ENCODE results near the gene COL11A2. TPM values are rescaled to one million over a fixed set of nuclear protein-coding genes. Genes with fewer than 3 reads are reported as not detected.
A peak's percentile ranks its signal among the peaks of the same experiment; 100 is the strongest.

Gene COL11A2
- total and polyA plus RNA-seq, 2 donors (not counting 3 experiments of a cell fraction or from before 2014, with no cell fraction given): 0.65 to 1.3 TPM

DNA sequence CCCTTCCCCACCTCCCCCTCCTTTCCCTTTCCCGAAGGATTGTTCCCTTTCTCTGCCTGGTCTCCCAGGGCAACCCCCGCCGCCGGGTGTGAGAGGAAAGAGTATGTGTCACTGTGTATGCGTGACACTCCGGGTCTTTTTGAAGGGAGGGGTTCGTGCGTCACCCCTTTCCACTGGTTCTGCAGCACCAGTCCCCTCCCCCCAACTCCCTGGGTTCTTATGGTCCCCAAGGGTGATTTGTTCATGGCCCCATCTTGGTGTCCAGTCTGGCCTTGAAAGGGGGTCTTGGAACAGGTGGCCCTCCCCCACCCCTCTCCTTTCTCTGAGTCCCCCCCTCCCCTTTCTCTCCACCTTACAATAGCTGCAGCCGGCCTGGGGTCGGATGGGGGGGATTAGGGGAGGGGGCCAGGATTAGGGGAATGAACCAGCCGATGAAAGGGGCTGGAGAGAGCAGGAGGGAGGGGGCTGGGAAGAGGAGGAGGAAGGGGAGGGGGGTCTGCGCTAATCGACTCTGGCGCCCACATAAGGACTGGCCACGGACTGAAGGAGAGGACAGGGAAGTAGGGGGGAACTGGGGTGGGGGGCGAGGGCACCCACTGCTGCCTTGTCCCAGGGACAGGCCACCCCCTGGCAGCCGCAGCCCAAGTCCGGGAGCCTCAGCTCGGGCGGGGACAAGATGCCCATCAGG is 14.7 kb upstream of the COL11A2 start:
- H3K27me3 ChIP-seq (ENCODE audit: control insufficient read depth in 2 of 2, insufficient read depth in 2 of 2, low read length in 2 of 2): no peaks in the 10 kb centered on the region
- peaks cover 13% of the 10 kb centered on the region for H3K79me2 ChIP-seq (ENCODE audit: control insufficient read depth, insufficient read depth, low read length)
- peak overlapping the region; percentile 79 for H2AFZ ChIP-seq (ENCODE audit: low read depth, low read length)
- H3K9me1 ChIP-seq (replicated peaks; ENCODE audit: control insufficient read depth, extremely low read depth, insufficient read depth, low read length): no peaks in the 10 kb centered on the region
- peak overlapping the region; percentile 95 for H3K27ac ChIP-seq (ENCODE audit: insufficient read depth, low read depth, low read length)
- BruUV-seq (replicated peaks): no TSS peak
- peak overlapping the region; percentile 97 for H3K9ac ChIP-seq (replicated peaks; ENCODE audit: extremely low read depth, insufficient read depth, low read length)
- TF ChIP-seq, protein P1, sequence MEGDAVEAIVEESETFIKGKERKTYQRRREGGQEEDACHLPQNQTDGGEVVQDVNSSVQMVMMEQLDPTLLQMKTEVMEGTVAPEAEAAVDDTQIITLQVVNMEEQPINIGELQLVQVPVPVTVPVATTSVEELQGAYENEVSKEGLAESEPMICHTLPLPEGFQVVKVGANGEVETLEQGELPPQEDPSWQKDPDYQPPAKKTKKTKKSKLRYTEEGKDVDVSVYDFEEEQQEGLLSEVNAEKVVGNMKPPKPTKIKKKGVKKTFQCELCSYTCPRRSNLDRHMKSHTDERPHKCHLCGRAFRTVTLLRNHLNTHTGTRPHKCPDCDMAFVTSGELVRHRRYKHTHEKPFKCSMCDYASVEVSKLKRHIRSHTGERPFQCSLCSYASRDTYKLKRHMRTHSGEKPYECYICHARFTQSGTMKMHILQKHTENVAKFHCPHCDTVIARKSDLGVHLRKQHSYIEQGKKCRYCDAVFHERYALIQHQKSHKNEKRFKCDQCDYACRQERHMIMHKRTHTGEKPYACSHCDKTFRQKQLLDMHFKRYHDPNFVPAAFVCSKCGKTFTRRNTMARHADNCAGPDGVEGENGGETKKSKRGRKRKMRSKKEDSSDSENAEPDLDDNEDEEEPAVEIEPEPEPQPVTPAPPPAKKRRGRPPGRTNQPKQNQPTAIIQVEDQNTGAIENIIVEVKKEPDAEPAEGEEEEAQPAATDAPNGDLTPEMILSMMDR (IDR thresholded peaks at IDR 0.05; ENCODE audit: extremely low read depth in 1 of 2, insufficient read depth in 1 of 2, low read depth in 1 of 2, low read length in 2 of 2): no peak
- TF ChIP-seq MYC (IDR thresholded peaks at IDR 0.05; ENCODE audit: low read depth, low read length): no peak
- TF ChIP-seq JUN (IDR thresholded peaks at IDR 0.05; ENCODE audit: borderline replicate concordance, insufficient read depth, insufficient read length, low read depth): peak; percentile 40
- no peak for TF ChIP-seq FOS (IDR thresholded peaks at IDR 0.05; ENCODE audit: borderline replicate concordance, insufficient read depth, low read length)
- no peak for TF ChIP-seq POLR2A (IDR thresholded peaks at IDR 0.05; ENCODE audit: low read depth, low read length)
- TF ChIP-seq EZH2 (IDR thresholded peaks at IDR 0.05; ENCODE audit: borderline replicate concordance, low read depth, low read length, severe bottlenecking): no peak
- ChIA-PET POLR2A (no interaction called here), CTCF (interaction anchor here (1.9 to 2.7 kb wide), 2 partner anchors 9 to 41 kb away, joined by 9 to 29 read pairs; no protein-coding TSS in a partner anchor)
- peaks cover 13 to 15% of the 10 kb centered on the region in 2 experiments for H3K36me3 ChIP-seq (ENCODE audit: control insufficient read depth in 2 of 2, extremely low read depth in 1 of 2, insufficient read depth in 2 of 2, low read length in 2 of 2)
- DNase-seq (ENCODE audit: low read depth, low spot score) (peak; percentile 74), FAIRE-seq (no peak)
- intact Hi-C loops (cut with micrococcal nuclease) (no loop called here), dilution Hi-C loops (cut with MboI; ENCODE audit: extremely low pct_ligation_motif_present, low sequenced_read_pairs) (no loop called here)
- H3K4me1 ChIP-seq (ENCODE audit: control insufficient read depth, extremely low read depth, insufficient read depth, low read length): peaks cover 25% of the 10 kb centered on the region
- no peaks in the 10 kb centered on the region for H4K20me1 ChIP-seq (replicated peaks; ENCODE audit: control insufficient read depth, extremely low read depth, insufficient read depth, low read length)
- H3K4me3 ChIP-seq (replicated peaks in 1 of 3; ENCODE audit: insufficient read depth in 1 of 3, low read depth in 1 of 3, low read length in 3 of 3): peak overlapping the region in 2 of 3 experiments; percentile 83 to 85
- no peaks in the 10 kb centered on the region for H3K9me3 ChIP-seq (replicated peaks; ENCODE audit: control insufficient read depth, insufficient read depth, low read length)
- peak overlapping the region; percentile 93 for H3K4me2 ChIP-seq (ENCODE audit: insufficient read depth, low read length)

Data from endothelial cell of umbilical vein (primary cell).